Mesodermal cell (in vitro differentiated cells): Measurements from ENCODE around the gene JARID2.
A peak's percentile ranks its signal among the peaks of the same experiment; 100 is the strongest.

ENCODE experiments used
- H3K27ac ChIP-seq: 2 replicates; pipeline ENCODE4 v1.7.0; 2013; ENCODE audit warnings: mild to moderate bottlenecking, low read depth, low read length, moderate library complexity; ENCODE audit not compliant: severe bottlenecking
- H3K36me3 ChIP-seq: 2 replicates; pipeline ENCODE4 v1.7.1; 2013; ENCODE audit warnings: mild to moderate bottlenecking, low read length, moderate library complexity; ENCODE audit not compliant: control insufficient read depth, insufficient read depth
- H3K4me1 ChIP-seq: one replicate; pipeline ENCODE4 v1.7.1; 2013; ENCODE audit warnings: mild to moderate bottlenecking, low read length; ENCODE audit not compliant: insufficient read depth, control insufficient read depth, poor library complexity, severe bottlenecking
- H3K4me3 ChIP-seq: 2 replicates; pipeline ENCODE4 v1.7.0; 2013; ENCODE audit warnings: low read length, control low read depth, mild to moderate bottlenecking; ENCODE audit not compliant: insufficient read depth, poor library complexity, severe bottlenecking; ENCODE audit errors: extremely low read depth
- H3K9me3 ChIP-seq: 2 replicates; pipeline ENCODE4 v1.7.1; 2013; ENCODE audit warnings: mild to moderate bottlenecking, low read length, moderate library complexity; ENCODE audit not compliant: control insufficient read depth
- WGBS, 2 experiments: methylation state at CpG; one replicate each; pipeline ENCODE4 v1.1.5; 2013; ENCODE audit warnings: missing lambda C conversion rate in 2 of 2; ENCODE audit not compliant: insufficient coverage in 2 of 2; 5-methylcytosine and 5-hydroxymethylcytosine counted together

Gene JARID2

GRCh38 chr6:15421945-15422733 lies 176.3 kb downstream of the JARID2 start:
- H3K36me3 ChIP-seq = peaks cover 21% of the 10 kb centered on the region
- WGBS, 2 experiments = 93 to 97% methylated on average over 8 of the region's 10 CpGs
- H3K4me1 ChIP-seq = peaks cover 12% of the 10 kb centered on the region
- H3K27ac ChIP-seq = no peak overlapping the region
- H3K9me3 ChIP-seq = peaks cover 15% of the 10 kb centered on the region
- no peak overlapping the region for H3K4me3 ChIP-seq

GRCh38 chr6:15423286-15423993 lies 177.6 kb downstream of the JARID2 start:
- Histone ChIP-seq H3K9me3 (peaks cover 11% of the 10 kb centered on the region), H3K4me1 (peaks cover 18% of the 10 kb centered on the region)
- WGBS, 2 experiments = 90 to 93% methylated on average over 5 of the region's 7 CpGs

GRCh38 chr6:15425947-15426346 lies 180.1 kb downstream of the JARID2 start:
- Histone ChIP-seq H3K9me3 (no peaks in the 10 kb centered on the region), H3K27ac (no peak overlapping the region), H3K36me3 (peaks cover 10% of the 10 kb centered on the region), H3K4me3 (no peak overlapping the region), H3K4me1 (peaks cover 41% of the 10 kb centered on the region)
- WGBS, 2 experiments = 69 to 83% methylated on average over 5 of the region's 5 CpGs

More at GRCh38 chr6:15423286-15423993, 177.6 kb downstream of the JARID2 start:
- H3K36me3 ChIP-seq = peaks cover 16% of the 10 kb centered on the region
- H3K27ac ChIP-seq = no peak overlapping the region
- no peak overlapping the region for H3K4me3 ChIP-seq

GRCh38 chr6:15426395-15426794 lies 180.5 kb downstream of the JARID2 start:
- Histone ChIP-seq H3K9me3 (no peaks in the 10 kb centered on the region), H3K4me3 (no peak overlapping the region), H3K36me3 (peaks cover 10% of the 10 kb centered on the region), H3K27ac (no peak overlapping the region), H3K4me1 (peaks cover 45% of the 10 kb centered on the region)
- WGBS, 2 experiments = 92 to 100% methylated on average over 2 of the region's 2 CpGs

- Histone ChIP-seq H3K36me3 (peaks cover 10% of the 10 kb centered on the region), H3K4me1 (peaks cover 50% of the 10 kb centered on the region), H3K9me3 (no peaks in the 10 kb centered on the region), H3K4me3 (no peak overlapping the region), H3K27ac (no peak overlapping the region)
- 85 to 100% methylated on average over 1 to 2 of the region's 3 CpGs for WGBS, 2 experiments
Measured at GRCh38 chr6:15426901-15427300, 181.0 kb downstream of the JARID2 start.

- H3K36me3 ChIP-seq = peaks cover 10% of the 10 kb centered on the region
- H3K4me1 ChIP-seq = peaks cover 56% of the 10 kb centered on the region
- 79% methylated on average over 2 of the region's 5 CpGs; no CpG with 5 or more reads in 1 of the 2 experiments for WGBS, 2 experiments
- peak overlapping the region; percentile 63 for H3K27ac ChIP-seq
- no peaks in the 10 kb centered on the region for H3K9me3 ChIP-seq
- no peak overlapping the region for H3K4me3 ChIP-seq
Measured at GRCh38 chr6:15427331-15428070, 181.6 kb downstream of the JARID2 start.

- H3K4me3 ChIP-seq = no peak overlapping the region
- peaks cover under 1% of the 10 kb centered on the region for H3K9me3 ChIP-seq
- WGBS, 2 experiments = 81 to 85% methylated on average over 9 to 10 of the region's 12 CpGs
- peak overlapping the region; percentile 55 for H3K27ac ChIP-seq
- peaks cover 8% of the 10 kb centered on the region for H3K36me3 ChIP-seq
- H3K4me1 ChIP-seq = peaks cover 75% of the 10 kb centered on the region
Measured at GRCh38 chr6:15429141-15430110, 183.6 kb downstream of the JARID2 start.

GRCh38 chr6:15430186-15430585 lies 184.3 kb downstream of the JARID2 start:
- Histone ChIP-seq H3K36me3 (peaks cover 8% of the 10 kb centered on the region), H3K4me3 (no peak overlapping the region), H3K4me1 (peaks cover 78% of the 10 kb centered on the region), H3K9me3 (peaks cover 9% of the 10 kb centered on the region), H3K27ac (no peak overlapping the region)
- WGBS, 2 experiments = no CpG with 5 or more reads among the region's 2 CpGs

- Histone ChIP-seq H3K27ac (peak overlapping the region; percentile 55), H3K4me1 (peaks cover 84% of the 10 kb centered on the region)
Measured at GRCh38 chr6:15430931-15431405, 185.1 kb downstream of the JARID2 start.

More at GRCh38 chr6:15430931-15431405, 185.1 kb downstream of the JARID2 start:
- H3K36me3 ChIP-seq = peaks cover 2% of the 10 kb centered on the region
- 78 to 90% methylated on average over 3 to 4 of the region's 6 CpGs for WGBS, 2 experiments
- H3K4me3 ChIP-seq = no peak overlapping the region
- peaks cover 11% of the 10 kb centered on the region for H3K9me3 ChIP-seq
